HG03095 (cell line): ENCODE measurements around the gene FLG2.
"Not testable (repeated sequence)": the region's sequence is repeated elsewhere in the genome, so short reads cannot be mapped to it uniquely, and the experiment has no call there.

Experiments
- ATAC-seq: cut with Tn5 transposase; IDR thresholded peaks from one replicate; pipeline ENCODE4 v1.9.1; 2021; ENCODE audit warnings: moderate library complexity; ENCODE audit not compliant: unreplicated experiment

FLG2 gene

GRCh38 chr1:152313319-152313801, 46.4 kb downstream of the FLG2 start:
- ATAC-seq, result no peak

DNA sequence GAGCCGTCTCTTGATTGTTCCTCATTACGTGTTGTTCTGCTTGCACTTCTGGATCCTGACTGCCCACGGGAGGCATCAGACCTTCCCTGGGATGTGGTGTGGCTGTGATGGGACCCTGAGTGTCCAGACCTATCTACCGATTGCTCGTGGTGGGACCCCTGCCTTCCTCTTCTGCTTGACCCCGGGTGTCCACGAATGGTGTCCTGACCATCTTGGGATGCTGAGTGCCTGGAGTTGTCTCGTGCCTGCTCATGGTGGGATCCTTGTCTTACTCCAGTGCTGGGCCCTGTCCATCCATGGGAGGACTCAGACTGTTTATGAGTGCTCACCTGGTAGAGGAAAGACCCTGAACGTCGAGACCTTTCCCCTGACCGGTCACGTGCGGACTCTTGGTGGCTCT, 47.6 kb downstream of the FLG2 start:
- ATAC-seq, result not testable (repeated sequence)

- no peak for ATAC-seq
These were observed 49.9 kb downstream of the FLG2 start for GRCh38 chr1:152309955-152310354.

DNA sequence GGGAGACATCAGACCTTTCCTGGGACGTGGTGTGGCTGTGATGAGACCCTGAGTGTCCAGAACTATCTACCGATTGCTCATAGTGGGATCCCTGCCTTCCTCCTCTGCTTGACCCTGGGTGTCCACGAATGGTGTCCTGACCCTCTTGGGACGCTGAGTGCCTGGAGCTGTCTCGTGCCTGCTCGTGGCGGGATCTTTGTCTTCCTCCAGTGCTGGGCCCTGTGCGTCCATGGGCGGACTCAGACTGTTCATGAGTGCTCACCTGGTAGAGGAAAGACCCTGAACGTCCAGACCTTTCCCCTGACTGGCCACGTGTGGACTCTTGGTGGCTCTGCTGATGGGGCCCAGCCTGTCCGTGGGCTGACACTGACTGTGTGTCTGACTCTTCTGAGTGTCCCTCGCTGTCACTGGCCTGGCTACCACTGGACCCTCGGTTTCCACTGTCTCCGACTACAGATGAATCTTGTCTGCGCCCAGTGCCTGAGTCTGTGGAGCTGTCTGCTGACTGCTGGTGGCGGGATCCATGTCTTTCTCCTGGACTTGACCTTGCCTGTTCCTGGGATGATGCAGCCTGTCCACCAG, 50.4 kb downstream of the FLG2 start:
- not testable (repeated sequence) for ATAC-seq

- not testable (repeated sequence) for ATAC-seq
These were observed 51.0 kb downstream of the FLG2 start for GRCh38 chr1:152308758-152309157.

- not testable (repeated sequence) for ATAC-seq
These were observed 51.8 kb downstream of the FLG2 start for GRCh38 chr1:152307970-152308369.

GRCh38 chr1:152306123-152306522, 53.7 kb downstream of the FLG2 start:
- not testable (repeated sequence) for ATAC-seq

DNA sequence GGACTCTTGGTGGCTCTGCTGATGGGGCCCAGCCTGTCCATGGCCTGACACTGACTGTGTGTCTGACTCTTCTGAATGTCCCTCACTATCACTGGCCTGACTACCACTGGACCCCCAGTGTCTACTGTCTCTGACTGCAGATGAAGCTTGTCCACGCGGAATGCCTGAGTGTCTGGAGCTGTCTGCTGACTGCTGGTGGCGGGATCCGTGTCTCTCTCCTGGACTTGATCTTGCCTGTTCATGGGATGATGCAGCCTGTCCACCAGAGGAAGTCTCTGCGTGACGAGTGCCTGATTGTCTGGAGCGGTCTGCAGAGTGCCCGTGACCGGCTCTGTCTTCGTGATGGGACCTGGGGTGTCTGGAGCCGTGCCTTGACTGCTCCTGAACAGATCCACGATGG, 55.0 kb downstream of the FLG2 start:
- ATAC-seq, result not testable (repeated sequence)

GRCh38 chr1:152303139-152303872, 56.5 kb downstream of the FLG2 start:
- ATAC-seq, result not testable (repeated sequence)
